ENCODE results near the gene CTNNA1. TPM values are rescaled to one million over a fixed set of nuclear protein-coding genes. Genes with fewer than 3 reads are reported as not detected.

The CTNNA1 gene
- total RNA-seq, 1 donor from 2014 or later = 371 TPM

DNA sequence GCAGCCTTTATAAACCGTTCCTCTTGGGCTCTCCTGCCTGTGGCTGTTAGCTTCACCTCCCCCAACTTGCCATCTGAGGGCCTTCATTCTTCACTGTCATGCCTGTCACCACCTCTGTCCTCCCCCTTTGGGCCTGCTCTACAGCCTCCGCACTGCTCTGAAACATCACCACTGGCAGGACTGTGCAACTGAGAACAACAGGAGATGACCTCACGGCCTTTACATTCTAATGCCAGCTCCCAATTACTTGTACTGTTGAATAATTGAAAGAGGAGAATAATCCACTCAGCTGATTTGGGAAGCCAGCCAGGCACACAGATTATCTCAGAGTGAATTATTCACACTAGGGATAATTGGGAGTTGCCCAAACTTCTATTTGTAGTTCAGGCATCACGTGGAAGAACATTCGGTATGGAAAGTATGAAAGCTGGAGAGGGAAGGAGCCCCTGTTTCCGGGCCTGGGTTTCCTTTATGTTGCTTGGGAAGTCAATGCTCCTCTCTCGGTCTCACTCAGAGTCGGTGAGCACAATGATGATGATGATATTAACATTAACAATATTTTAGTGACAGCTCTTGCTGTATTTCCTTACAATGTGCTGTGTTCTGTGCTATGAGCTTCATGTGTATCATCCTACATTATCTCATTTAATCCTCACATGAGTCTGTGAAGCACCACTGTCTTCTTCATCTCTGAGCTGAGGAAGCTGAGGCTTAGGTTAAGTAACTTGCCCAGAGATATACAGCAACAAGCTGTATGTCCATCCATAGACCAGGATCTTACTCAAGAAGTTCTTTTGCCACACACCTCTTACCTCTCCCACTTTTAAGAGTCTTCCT is 221.2 kb downstream of the CTNNA1 start:
- Mint-ChIP-seq H3K4me3 (no peak overlapping the region), H3K4me1 (ENCODE audit: unreplicated experiment) (peaks cover 32% of the 10 kb centered on the region), H3K27ac (no peak overlapping the region), H3K9me3 (no peaks in the 10 kb centered on the region), H3K27me3 (no peaks in the 10 kb centered on the region), H3K36me3 (peaks cover 11% of the 10 kb centered on the region)
- TF ChIP-seq, protein P1, sequence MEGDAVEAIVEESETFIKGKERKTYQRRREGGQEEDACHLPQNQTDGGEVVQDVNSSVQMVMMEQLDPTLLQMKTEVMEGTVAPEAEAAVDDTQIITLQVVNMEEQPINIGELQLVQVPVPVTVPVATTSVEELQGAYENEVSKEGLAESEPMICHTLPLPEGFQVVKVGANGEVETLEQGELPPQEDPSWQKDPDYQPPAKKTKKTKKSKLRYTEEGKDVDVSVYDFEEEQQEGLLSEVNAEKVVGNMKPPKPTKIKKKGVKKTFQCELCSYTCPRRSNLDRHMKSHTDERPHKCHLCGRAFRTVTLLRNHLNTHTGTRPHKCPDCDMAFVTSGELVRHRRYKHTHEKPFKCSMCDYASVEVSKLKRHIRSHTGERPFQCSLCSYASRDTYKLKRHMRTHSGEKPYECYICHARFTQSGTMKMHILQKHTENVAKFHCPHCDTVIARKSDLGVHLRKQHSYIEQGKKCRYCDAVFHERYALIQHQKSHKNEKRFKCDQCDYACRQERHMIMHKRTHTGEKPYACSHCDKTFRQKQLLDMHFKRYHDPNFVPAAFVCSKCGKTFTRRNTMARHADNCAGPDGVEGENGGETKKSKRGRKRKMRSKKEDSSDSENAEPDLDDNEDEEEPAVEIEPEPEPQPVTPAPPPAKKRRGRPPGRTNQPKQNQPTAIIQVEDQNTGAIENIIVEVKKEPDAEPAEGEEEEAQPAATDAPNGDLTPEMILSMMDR (conservative IDR thresholded peaks at IDR 0.05) = no peak
- DNase-seq (ENCODE audit: extremely low spot score, unreplicated experiment) = no peak

DNA sequence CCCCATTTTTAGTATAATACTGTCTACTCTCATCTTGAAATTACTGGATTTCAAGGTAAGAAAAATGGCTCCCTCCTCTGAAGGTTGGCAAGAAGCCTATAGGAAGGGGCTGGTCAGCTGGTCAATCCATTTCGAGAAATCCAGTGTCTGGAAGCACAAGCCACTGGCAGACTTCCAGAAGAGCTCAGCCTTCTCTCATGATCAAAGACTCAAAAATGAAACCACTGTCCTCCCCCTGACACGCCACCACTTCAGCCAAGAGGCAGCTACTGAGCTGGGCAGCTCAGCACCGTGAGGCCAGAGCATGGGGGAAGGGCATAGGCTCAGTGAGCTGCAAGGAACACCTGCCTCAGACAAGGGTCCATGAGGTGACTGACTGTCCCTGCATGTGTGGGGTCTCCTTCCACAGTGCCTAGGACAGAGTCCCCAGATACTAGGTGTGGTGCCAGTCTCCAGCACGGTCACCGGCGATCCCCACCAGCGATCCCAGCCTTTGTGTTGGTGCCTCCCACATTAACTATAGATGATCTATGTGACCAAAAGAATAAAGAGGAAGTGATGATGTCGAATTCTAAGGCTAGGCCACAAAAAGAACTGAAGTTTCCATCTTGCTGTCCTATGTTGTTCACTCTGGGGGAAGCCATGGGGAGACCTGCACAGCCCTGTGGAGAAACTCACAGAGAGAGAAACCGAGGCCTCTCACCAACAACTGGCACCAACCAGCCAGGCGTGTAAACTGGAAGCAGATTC is 222.0 kb downstream of the CTNNA1 start:
- H3K27me3 Mint-ChIP-seq = no peaks in the 10 kb centered on the region
- H3K4me3 Mint-ChIP-seq = no peak overlapping the region
- H3K9me3 Mint-ChIP-seq = no peaks in the 10 kb centered on the region
- TF ChIP-seq, protein P1 (conservative IDR thresholded peaks at IDR 0.05) = no peak
- no peak for DNase-seq (ENCODE audit: extremely low spot score, unreplicated experiment)
- no peak overlapping the region for H3K27ac Mint-ChIP-seq
- peaks cover 11% of the 10 kb centered on the region for H3K36me3 Mint-ChIP-seq
- H3K4me1 Mint-ChIP-seq (ENCODE audit: unreplicated experiment) = peaks cover 32% of the 10 kb centered on the region

DNA sequence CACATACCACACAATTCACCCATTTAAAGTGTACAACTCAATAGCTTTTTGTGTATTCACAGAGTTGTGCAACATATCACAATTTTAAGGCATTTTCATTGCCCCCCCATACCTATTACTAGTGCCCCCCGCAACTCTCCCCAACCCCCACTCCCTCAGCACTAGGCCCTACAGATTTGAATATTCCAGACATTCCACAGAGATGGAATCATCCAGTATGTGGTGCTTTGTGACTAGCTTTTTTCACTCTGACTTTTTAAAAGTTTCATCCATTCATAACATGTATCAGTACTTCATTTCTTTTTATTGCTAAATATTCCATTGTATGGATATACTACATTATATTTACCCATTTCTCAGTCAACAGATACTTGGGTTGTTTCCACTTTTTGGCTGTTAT is 224.9 kb downstream of the CTNNA1 start:
- Mint-ChIP-seq H3K4me1 (ENCODE audit: unreplicated experiment) (peaks cover 24% of the 10 kb centered on the region), H3K27ac (no peak overlapping the region), H3K36me3 (peaks cover 7% of the 10 kb centered on the region), H3K4me3 (no peak overlapping the region), H3K9me3 (no peaks in the 10 kb centered on the region), H3K27me3 (no peaks in the 10 kb centered on the region)
- DNase-seq (ENCODE audit: extremely low spot score, unreplicated experiment) = no peak
- TF ChIP-seq, protein P1 (conservative IDR thresholded peaks at IDR 0.05) = no peak

DNA sequence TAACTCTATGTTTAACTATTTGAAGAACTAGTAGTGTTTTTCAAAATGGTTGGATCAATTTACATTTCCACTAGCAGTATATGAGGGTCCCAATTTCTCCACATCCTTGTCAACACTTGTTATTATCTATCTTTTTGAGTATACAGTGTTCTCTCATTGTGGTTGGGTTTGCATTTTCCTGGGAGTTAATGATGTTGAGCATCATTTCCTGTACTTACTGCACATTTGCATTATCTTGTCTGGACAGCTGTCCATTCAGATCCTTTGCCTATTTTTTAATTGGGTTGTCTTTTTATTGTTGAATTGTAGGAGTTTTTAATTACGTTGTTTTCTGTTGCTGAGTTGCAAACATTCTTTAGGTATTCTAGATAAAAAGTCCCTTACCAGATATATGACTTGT is 225.4 kb downstream of the CTNNA1 start:
- H3K27ac Mint-ChIP-seq = no peak overlapping the region
- H3K4me3 Mint-ChIP-seq = no peak overlapping the region
- no peaks in the 10 kb centered on the region for H3K27me3 Mint-ChIP-seq
- no peaks in the 10 kb centered on the region for H3K9me3 Mint-ChIP-seq
- peaks cover 24% of the 10 kb centered on the region for H3K4me1 Mint-ChIP-seq (ENCODE audit: unreplicated experiment)
- no peak for DNase-seq (ENCODE audit: extremely low spot score, unreplicated experiment)
- TF ChIP-seq, protein P1 (conservative IDR thresholded peaks at IDR 0.05) = no peak
- peaks cover 9% of the 10 kb centered on the region for H3K36me3 Mint-ChIP-seq

DNA sequence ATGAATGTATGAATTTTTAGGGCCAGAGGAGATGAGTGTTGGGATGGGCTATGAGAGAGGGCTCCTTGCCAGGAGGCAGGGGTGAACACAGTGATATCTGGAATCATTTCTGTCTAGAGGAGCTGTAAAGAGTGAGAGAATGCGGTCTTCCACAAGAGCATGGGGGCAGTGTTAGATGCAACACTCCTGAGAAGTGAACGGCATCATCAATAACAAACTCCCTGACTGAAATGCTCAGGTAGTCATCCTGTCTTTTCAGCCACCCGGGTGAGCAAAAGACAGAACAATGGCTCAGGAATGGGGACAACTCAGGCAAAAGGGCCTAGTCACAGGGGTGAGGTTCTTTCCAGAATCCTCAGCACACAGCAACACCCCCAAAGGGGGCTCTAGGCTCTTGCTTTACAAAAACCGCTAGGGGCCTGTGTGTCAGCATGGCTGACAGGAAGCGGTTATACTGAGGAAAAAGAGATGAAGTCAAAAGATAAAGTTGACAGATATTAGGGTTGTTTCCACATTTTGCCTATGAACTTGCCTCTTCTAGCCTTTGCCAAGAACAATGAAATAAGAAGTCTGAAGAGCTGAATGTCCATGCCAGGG is 226.6 kb downstream of the CTNNA1 start:
- Mint-ChIP-seq H3K27me3 (no peaks in the 10 kb centered on the region), H3K9me3 (no peaks in the 10 kb centered on the region), H3K4me1 (ENCODE audit: unreplicated experiment) (peaks cover 13% of the 10 kb centered on the region), H3K36me3 (peaks cover 12% of the 10 kb centered on the region), H3K4me3 (no peak overlapping the region), H3K27ac (no peak overlapping the region)
- DNase-seq (ENCODE audit: extremely low spot score, unreplicated experiment) = no peak
- TF ChIP-seq, protein P1 (conservative IDR thresholded peaks at IDR 0.05) = no peak

Measured in type B pancreatic cell (in vitro differentiated cells).